Measurements from ENCODE around the gene MED13L. TPM values are rescaled to one million over a fixed set of nuclear protein-coding genes. Genes with fewer than 3 reads are reported as not detected.

Gene MED13L
- total and polyA plus RNA-seq, 2 of the 4 experiments (the other 2 are of a cell fraction), result 17.9 to 49.1 TPM

DNA sequence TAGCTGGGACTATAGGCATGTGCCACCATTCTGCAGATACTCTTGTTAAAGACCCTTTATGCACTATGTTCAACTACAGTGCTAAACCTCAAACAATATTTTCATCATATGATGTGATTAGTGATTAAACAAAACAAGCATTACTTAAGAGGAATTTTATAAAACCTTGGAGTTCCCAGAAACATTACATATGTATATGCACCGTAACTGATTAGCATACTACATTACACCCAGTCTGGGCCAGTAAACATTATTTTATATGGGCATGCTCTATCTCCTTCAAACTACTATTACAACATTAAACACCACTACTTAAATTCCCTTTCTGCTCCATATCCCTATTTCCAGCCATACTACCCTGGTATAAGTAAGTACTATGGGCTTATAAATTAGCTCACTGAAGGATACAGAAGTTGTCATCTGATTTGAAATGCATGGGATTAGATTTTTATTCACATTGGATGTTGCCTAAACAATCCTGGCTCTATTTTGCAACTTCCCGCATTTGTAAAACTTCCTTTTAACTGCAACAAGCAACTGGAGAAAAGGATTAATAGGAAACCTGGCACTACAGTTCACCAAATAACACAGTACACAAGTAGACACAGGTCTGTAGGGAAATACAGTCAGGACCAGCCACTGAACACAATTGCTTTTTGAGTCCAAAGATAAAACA lies 205.8 kb downstream of the MED13L start:
- H3K9ac ChIP-seq (ENCODE audit: low read depth, low read length), result no peak overlapping the region
- H2AK9ac ChIP-seq (replicated peaks; ENCODE audit: low read depth, low read length, poor library complexity), result no peak overlapping the region
- H2BK20ac ChIP-seq (ENCODE audit: low read depth, low read length), result no peak overlapping the region
- intact Hi-C loops (cut with micrococcal nuclease), result no loop called here
- H3K4me3 ChIP-seq (ENCODE audit: insufficient read depth, low read depth, low read length), result no peak overlapping the region
- H3K4me2 ChIP-seq (ENCODE audit: low read depth, low read length), result no peak overlapping the region
- no peak overlapping the region for H3K23ac ChIP-seq (ENCODE audit: low read depth, low read length)
- no peak overlapping the region for H2BK5ac ChIP-seq (ENCODE audit: low read depth, low read length, poor library complexity, severe bottlenecking)
- no peak overlapping the region for H2AFZ ChIP-seq (replicated peaks; ENCODE audit: low read length, poor library complexity)
- no peak overlapping the region for H3K56ac ChIP-seq (ENCODE audit: extremely low read depth, insufficient read depth, low read length)
- no peak overlapping the region for H3K18ac ChIP-seq (ENCODE audit: low read depth, low read length)
- in situ Hi-C loops (cut with MboI; ENCODE audit: low sequenced_read_pairs), result no loop called here
- H3K79me1 ChIP-seq (ENCODE audit: low read depth in 1 of 2, low read length in 2 of 2), result peaks cover 18 to 64% of the 10 kb centered on the region in 2 experiments; a peak in 3 of 4 replicates
- H4K20me1 ChIP-seq (ENCODE audit: insufficient read depth, low read length), result peaks cover 20% of the 10 kb centered on the region; the same call in 1 of the 2 replicates
- ChIA-PET POLR2A (ENCODE audit: unreplicated experiment) (no interaction called here), CTCF (no interaction called here)
- H3K27ac ChIP-seq (ENCODE audit: insufficient read depth, low read length), result no peak overlapping the region
- H3K4ac ChIP-seq (ENCODE audit: low read depth, low read length), result no peak overlapping the region
- no peaks in the 10 kb centered on the region for H3K36me3 ChIP-seq (ENCODE audit: control insufficient read depth, insufficient read depth, low read length)
- WGBS, 2 experiments (ENCODE audit: extremely low coverage in 2 of 2, insufficient read length in 1 of 2), result no CpG with 5 or more reads among the region's 2 CpGs
- H2AK5ac ChIP-seq (ENCODE audit: low read depth, low read length), result no peak overlapping the region
- no peak overlapping the region for H2BK15ac ChIP-seq (ENCODE audit: low read depth, low read length)
- H3K14ac ChIP-seq (replicated peaks; ENCODE audit: low read depth, low read length), result no peak overlapping the region
- no peak overlapping the region for H2BK120ac ChIP-seq (ENCODE audit: low read depth, low read length)
- no peaks in the 10 kb centered on the region for H3K27me3 ChIP-seq (ENCODE audit: control insufficient read depth, insufficient read depth, low read length)
- TF ChIP-seq RCOR1 (IDR thresholded peaks at IDR 0.05; ENCODE audit: insufficient replicate concordance, low read length), result no peak
- TF ChIP-seq RAD21 (IDR thresholded peaks at IDR 0.05; ENCODE audit: low read length), result no peak
- no peak for TF ChIP-seq NFE2L2 (IDR thresholded peaks at IDR 0.05; ENCODE audit: low read depth, low read length)
- TF ChIP-seq MAZ (IDR thresholded peaks at IDR 0.05; ENCODE audit: borderline replicate concordance, low read depth, low read length), result no peak
- TF ChIP-seq CHD1 (IDR thresholded peaks at IDR 0.05; ENCODE audit: low read depth, low read length), result no peak
- no peak for TF ChIP-seq CEBPB (IDR thresholded peaks at IDR 0.05; ENCODE audit: low read depth, low read length)
- TF ChIP-seq, protein P1, sequence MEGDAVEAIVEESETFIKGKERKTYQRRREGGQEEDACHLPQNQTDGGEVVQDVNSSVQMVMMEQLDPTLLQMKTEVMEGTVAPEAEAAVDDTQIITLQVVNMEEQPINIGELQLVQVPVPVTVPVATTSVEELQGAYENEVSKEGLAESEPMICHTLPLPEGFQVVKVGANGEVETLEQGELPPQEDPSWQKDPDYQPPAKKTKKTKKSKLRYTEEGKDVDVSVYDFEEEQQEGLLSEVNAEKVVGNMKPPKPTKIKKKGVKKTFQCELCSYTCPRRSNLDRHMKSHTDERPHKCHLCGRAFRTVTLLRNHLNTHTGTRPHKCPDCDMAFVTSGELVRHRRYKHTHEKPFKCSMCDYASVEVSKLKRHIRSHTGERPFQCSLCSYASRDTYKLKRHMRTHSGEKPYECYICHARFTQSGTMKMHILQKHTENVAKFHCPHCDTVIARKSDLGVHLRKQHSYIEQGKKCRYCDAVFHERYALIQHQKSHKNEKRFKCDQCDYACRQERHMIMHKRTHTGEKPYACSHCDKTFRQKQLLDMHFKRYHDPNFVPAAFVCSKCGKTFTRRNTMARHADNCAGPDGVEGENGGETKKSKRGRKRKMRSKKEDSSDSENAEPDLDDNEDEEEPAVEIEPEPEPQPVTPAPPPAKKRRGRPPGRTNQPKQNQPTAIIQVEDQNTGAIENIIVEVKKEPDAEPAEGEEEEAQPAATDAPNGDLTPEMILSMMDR (conservative IDR thresholded peaks at IDR 0.05; ENCODE audit: low read depth, low read length), result no peak
- TF ChIP-seq MXI1 (IDR thresholded peaks at IDR 0.05; ENCODE audit: borderline replicate concordance, low read depth, low read length), result no peak
- TF ChIP-seq, protein P2, sequence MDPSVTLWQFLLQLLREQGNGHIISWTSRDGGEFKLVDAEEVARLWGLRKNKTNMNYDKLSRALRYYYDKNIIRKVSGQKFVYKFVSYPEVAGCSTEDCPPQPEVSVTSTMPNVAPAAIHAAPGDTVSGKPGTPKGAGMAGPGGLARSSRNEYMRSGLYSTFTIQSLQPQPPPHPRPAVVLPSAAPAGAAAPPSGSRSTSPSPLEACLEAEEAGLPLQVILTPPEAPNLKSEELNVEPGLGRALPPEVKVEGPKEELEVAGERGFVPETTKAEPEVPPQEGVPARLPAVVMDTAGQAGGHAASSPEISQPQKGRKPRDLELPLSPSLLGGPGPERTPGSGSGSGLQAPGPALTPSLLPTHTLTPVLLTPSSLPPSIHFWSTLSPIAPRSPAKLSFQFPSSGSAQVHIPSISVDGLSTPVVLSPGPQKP (IDR thresholded peaks at IDR 0.05; ENCODE audit: borderline replicate concordance, low read depth, low read length), result no peak
- no peaks in the 10 kb centered on the region for H3K9me3 ChIP-seq (ENCODE audit: control insufficient read depth, insufficient read depth, low read length)
- H4K8ac ChIP-seq (ENCODE audit: low read depth in 2 of 2, low read length in 2 of 2), result no peak overlapping the region
- H4K5ac ChIP-seq (ENCODE audit: low read depth, low read length), result no peak overlapping the region
- no peak for DNase-seq
- H3K4me1 ChIP-seq (ENCODE audit: control insufficient read depth, insufficient read depth, low read length), result peaks cover 6% of the 10 kb centered on the region; the same call in 1 of the 2 replicates
- BruUV-seq (replicated peaks), result no TSS peak
- no peak for ATAC-seq (ENCODE audit: low read depth)
- peaks cover 9% of the 10 kb centered on the region; the same call in 1 of the 2 replicates for H3K9me1 ChIP-seq (ENCODE audit: insufficient read depth, low read length)
- dilution Hi-C loops (cut with HindIII; ENCODE audit: low sequenced_read_pairs, unreplicated experiment), result no loop called here
- no peak overlapping the region for H4K91ac ChIP-seq (ENCODE audit: insufficient read depth, low read depth, low read length)
